Peyer's patch (tissue), 4 donors: ENCODE data around the gene MATN3.

ENCODE experiments used
- POLR2A ChIP-seq, 2 donors: fragments of 450-650 bp; IDR thresholded peaks; one replicate each; pipeline ENCODE4 v1.5.1; 2017; ENCODE audit warnings: antibody characterized with exemption in 2 of 2, mild to moderate bottlenecking in 2 of 2, moderate library complexity in 2 of 2
- TF ChIP-seq, protein P1 (sequence below), 6 experiments: fragments of 450-650 bp in 4 of 6; fragments of 200-600 bp in 2 of 6; sonication (generic) in 1 of 6; IDR thresholded peaks; one replicate each; pipeline ENCODE4 v1.5.1; 2017 to 2019; ENCODE audit warnings: antibody characterized with exemption in 6 of 6, mild to moderate bottlenecking in 3 of 6, moderate library complexity in 1 of 6

DNA sequence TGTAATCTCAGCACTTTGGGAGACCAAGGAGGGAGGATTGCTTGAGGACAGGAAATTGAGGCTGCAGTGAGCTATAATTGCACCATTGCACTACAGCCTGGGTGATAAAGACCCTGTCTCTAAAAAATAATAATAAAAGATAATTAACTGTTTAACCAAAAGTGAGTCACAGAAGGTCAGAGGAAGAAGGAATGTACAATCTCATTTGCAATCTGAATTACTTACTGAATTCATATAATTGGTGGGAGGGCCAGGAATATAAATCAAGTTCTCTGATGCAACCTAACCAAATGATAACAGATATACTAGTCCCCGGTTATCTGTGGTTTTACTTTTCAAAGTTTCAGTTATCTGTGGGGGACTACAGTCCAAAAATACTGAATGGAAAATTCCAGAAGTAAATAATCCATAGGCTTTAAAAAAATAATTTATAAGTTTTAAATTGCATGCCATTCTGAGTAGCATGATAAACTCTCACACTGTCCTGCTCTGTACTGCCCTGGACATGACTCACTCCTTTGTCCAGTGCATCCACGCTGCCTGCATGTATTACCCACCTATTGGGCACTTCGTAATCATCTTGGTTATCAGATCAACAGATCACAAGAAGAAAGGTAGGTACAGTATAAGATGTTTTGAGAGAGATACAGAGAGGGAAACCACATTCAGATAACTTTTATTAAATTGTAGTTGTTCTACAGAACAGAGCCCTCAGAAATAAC, 12.8 kb upstream of the MATN3 start:
- TF ChIP-seq, protein P1, sequence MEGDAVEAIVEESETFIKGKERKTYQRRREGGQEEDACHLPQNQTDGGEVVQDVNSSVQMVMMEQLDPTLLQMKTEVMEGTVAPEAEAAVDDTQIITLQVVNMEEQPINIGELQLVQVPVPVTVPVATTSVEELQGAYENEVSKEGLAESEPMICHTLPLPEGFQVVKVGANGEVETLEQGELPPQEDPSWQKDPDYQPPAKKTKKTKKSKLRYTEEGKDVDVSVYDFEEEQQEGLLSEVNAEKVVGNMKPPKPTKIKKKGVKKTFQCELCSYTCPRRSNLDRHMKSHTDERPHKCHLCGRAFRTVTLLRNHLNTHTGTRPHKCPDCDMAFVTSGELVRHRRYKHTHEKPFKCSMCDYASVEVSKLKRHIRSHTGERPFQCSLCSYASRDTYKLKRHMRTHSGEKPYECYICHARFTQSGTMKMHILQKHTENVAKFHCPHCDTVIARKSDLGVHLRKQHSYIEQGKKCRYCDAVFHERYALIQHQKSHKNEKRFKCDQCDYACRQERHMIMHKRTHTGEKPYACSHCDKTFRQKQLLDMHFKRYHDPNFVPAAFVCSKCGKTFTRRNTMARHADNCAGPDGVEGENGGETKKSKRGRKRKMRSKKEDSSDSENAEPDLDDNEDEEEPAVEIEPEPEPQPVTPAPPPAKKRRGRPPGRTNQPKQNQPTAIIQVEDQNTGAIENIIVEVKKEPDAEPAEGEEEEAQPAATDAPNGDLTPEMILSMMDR (IDR thresholded peaks at IDR 0.05) = no peak
- TF ChIP-seq POLR2A (IDR thresholded peaks at IDR 0.05) = no peak
